ENCODE results near the gene MS4A14.
"Not testable (repeated sequence)": the region's sequence is repeated elsewhere in the genome, so short reads cannot be mapped to it uniquely, and the experiment has no call there.

Gene MS4A14

GRCh38 chr11:60396382-60396781 lies at the start of gene MS4A14:
TSS of gene MS4A14 (plus strand) at chr11:60396459. CDS start at chr11:60396579, 120 bp downstream.
- no peak for DNase-seq

DNA sequence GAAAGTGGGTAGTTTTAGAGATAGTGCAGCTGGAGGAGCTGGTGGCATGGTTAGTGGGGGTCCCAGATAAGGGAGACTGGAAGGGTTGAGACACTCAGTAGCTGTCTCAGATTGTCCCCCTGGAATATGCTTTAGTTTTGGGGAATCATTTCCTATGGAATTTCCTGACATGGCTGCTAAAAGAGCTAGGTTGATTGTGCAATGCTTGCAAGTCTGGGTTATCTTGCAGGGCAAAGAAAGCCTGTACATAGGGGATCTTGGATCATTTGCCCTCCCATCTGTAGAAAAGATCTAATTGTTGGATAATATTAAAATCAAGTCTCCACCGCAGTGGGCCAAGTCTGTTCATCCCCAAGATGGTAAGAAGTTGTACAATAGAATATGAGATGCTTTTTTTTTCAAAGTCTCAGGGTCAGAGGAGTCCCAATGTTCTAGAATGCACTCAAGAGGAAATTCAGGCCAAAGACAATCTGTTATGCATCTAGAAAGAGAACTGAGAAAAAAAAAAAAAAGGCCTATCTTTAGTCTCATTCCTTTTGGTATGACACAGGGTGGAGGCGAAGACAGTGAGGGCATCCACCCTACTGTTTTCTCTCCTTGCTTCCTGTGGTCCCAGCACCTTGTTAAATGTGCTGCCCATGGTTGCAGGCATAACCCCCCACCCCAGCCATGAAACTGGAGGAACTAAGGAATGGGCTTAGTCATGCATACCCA lies 49.0 kb upstream of the MS4A14 start:
- DNase-seq: no peak

- DNase-seq: peak in 1 of 2 experiments; percentile 11
Observed at GRCh38 chr11:60348116-60348515, 48.1 kb upstream of the MS4A14 start.

DNA sequence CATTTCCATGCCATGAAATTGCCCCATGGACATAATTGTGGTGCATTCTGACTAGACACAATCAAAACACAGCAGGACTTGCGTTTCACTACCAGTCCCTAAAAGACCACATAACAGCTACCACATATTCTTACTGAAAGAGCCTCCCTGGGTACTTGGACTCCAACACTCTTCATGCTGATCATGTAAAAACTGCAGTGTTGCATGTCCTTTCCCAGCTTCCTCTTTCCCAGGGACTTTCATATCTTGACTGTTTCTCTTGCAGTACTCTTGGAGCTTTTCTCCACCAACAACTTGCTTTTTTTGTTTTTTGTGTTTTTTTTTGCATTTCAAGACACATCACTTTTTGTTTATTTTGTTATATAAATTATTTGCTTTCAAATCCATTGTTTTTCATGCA lies 46.3 kb upstream of the MS4A14 start:
- peak; percentile 51 to 63 for DNase-seq

GRCh38 chr11:60357771-60358170 lies 38.5 kb upstream of the MS4A14 start:
- no peak for DNase-seq

DNA sequence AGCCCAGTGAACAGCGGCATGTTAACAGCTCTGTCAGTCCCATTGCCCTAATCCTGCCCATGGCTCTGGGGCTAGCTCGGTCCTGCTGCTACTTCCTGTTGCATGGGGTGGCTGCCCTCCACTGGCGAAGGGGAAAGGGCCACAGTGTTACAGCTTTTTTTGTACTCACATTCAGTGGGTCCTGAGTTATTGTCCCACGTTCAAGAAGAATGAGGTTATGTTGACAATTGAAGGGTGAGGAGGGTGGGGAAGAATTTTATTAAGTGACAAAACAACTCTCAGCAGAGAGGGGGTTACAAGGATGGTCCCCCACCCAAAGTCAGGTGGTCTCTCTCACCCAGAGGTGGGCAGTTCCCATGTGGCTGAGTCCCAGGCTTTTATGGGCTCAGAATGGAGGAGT lies 35.6 kb upstream of the MS4A14 start:
- no peak for DNase-seq

DNA sequence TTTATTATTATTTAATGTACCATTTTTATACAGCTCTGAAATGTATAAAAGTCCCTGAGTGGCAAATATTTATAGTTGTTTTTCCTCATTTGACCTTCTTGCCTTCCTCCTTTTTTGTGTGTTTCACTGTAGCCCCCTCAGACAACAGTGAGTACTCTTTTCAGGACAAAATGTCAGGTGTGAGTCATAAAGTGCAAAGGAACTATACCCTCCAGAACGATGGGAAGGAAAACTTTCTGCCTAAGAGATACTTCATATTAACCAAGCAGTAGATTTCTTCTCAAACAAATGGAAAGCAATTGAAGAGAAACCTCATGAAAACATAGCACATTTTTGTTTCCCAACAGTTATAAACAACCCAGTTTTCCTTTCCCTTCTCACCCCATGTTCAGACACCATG lies 34.0 kb upstream of the MS4A14 start:
- DNase-seq: no peak

DNA sequence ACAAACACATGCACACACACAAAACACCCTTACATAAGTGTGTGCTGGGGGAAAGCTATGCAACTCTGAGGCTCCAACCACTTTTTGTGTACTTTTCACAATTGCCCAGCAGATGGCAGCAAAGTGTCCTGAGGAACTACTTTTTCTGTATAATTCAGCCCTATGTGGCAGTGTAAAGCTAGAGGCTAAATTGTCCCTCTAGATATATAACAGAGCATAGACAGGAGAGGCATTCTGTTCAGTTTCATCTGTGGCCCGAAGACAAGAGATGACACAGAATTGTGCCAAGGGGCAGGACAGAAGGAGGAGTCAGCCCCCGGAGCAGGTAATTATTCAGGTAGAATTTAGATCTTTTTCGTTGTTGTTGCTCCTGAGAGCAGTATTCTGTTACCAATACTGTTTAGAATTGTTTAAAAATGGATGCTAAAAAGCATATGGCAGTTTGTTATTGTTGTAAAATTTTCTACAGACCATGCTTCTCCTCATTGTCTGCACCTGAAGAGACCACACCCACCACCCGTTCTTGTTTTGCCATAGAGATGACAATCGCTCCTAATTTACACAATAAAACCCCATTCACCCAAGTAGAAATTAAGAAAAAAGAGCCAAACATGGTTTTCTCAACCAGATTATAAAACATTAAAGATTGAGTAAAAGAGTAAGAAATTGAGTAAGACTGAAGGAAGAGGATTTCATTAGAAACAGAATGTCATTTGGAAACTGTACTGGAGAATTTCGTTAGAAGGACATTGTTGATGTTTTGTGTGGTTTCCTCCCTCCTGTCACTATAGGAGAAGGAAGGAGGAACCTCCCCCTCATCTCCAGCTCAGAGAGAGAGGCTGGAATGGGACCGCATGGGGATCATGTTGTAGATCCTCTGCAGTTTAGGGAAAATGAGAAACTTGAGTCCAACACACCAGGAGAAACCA lies 32.5 kb upstream of the MS4A14 start:
- DNase-seq: peak; percentile 91

GRCh38 chr11:60366262-60366904 lies 29.9 kb upstream of the MS4A14 start:
- not testable (repeated sequence) for DNase-seq

DNA sequence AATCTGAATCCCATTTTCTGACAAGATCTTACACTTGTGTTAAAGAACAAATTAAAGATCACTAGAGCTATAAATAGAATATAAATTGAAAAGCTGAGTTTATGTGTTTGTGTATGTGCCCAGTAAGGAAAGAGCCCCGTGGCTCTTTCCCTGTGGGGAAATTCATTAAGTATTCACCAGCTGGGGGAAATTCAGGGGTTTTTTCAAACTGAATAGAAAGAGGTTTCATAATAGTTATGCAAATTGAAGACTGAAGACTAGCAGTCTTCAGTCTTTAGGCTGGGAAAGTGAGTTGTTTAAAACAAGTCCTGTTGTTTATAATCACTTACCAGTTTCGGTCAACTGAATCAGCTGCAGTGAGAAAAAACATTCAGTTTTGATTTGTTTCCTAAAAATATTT lies 29.2 kb upstream of the MS4A14 start:
- no peak for DNase-seq

DNA sequence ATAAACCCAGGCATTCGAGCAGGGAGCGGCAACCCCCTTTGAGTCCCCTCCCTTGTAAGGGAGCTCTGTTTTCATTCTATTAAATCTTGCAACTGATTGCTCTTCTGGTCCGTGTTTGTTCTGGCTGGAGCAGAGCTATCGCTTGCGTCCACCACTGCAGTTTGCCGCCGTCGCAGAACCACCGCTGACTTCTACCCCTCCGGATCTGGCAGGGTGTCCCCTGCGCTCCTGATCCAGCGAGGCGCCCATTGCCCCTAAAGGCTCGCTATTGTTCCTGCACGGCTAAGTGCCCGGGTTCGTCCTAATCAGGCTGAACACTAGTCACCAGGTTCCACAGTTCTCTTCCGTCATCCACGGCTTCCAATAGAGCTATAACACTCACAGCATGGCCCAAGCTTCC lies 28.4 kb upstream of the MS4A14 start:
- DNase-seq: no peak

DNA sequence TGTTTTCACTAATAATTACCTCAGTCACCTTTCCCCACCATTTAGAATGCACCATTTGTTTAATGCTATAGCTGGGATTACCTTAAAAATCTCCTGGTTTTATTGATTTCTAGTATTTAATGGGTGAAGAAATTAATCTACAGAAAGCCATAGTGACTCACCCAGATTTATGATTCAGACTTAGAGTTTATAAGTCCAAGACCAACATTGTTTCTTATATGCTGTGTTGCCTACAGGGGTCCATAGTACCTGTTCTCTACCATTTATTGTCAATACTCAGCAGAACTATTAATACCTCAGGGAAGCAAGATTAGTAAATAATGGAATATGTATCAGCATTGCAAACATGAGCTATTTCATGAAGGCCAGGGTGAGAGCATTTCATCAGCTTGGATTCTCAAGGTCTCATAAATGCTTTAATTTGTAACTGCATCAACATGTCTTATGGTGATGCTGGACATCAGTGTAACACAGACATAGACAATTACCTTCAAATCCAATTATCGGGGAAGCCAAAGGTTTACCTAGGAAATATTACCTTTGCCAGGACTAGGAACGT lies 25.9 kb upstream of the MS4A14 start:
- no peak for DNase-seq

DNA sequence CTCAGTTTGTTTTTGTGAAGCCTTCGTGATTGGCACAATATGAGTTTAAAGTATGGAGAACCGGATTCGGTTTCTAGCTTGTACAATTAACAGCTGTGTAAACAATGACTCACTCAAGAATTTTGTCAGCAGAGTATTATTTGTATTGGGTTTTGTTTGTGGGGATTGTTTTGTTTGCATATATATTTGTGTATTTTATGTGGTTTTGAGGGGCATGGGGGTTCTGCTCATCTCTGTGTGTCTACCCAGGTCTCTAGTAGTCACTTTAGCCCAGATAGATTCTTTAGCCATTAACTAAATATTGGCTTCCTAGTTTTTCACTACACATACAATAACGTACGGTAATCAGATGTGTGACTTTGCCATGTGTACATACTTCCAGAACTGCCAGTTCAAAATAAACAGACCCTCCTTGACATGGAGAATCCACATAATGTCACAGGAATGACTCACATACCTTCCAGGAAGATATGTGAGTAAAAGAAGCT lies 25.4 kb upstream of the MS4A14 start:
- DNase-seq: no peak

GRCh38 chr11:60371386-60371785 lies 24.9 kb upstream of the MS4A14 start:
- DNase-seq: no peak

- no peak for DNase-seq
Observed at GRCh38 chr11:60371854-60372253, 24.4 kb upstream of the MS4A14 start.

DNA sequence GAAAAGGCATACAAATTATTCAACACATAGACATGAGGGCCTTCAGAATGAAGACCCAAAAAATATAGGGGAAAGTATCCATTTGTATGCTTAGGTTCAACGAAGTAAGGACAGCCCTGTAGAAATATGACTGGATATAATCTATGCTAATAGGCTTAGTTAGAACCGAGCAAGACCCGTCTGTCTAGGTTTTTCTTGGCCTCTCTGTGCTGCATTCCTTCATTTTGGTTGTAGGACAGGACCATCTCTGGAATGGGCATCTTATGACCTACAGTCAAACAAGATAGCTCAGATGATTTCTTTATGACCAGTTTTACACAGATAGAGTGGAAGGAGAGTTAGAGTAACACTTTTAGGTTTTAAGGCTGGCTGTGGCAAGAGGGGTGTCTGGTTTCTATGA lies 23.5 kb upstream of the MS4A14 start:
- DNase-seq: no peak

GRCh38 chr11:60375316-60375715 lies 20.9 kb upstream of the MS4A14 start:
- DNase-seq: no peak

DNA sequence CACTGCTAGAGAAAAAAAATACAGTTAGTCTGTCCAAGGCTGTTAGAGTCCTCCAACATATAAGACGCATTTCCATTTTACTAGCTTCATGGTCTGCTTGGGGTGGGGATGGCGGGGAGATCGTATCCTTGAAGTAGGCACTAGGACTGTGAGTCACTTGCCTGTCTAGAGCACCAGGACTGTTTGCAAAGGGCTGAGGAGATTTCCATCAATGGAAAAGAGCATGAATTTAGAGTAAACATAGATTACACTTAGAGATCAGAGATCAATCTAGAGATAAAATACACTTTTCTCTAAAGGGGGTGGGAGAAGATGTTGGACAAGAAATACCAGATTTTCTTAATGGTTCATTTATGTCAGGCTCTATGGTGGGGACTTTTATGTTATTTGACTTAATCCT lies 19.7 kb upstream of the MS4A14 start:
- no peak for DNase-seq

GRCh38 chr11:60377401-60378136 lies 18.7 kb upstream of the MS4A14 start:
- peak; percentile 56 to 59 for DNase-seq

GRCh38 chr11:60378354-60378753 lies 17.9 kb upstream of the MS4A14 start, which contains the start of gene MS4A7:
TSS of gene MS4A7 (plus strand) at chr11:60378532. CDS start at chr11:60383142, 4,610 bp downstream.
- DNase-seq: peak; percentile 98 to 99

- peak; percentile 87 to 91 for DNase-seq
Observed at GRCh38 chr11:60389279-60389910, 6.9 kb upstream of the MS4A14 start.

DNA sequence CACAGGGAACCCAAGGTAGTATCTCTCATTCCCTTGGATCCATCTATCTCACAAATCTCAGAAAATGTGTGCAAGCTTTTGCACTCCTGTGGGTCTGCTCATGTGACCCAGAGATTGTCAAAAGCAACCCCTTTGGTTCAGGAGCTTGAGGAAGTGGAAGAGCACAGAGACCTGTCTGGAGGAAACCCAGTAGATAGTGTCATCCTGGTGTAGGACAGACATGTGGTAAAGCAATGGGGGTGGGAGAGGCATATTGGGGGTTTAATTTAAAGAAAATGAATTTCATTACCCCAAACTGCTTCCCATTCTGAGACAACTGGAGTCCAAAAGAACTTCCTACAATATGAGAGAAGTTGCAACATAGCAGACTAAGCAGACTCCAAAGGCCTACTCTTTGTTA lies 5.8 kb upstream of the MS4A14 start:
- DNase-seq: peak; percentile 5 to 28
